Stimulated activated CD4-positive, alpha-beta T cell treated with anti-CD3 and anti-CD28 coated beads, Interleukin-1b, Interleukin-23, amount 100 ng/mL, for 24 hours (primary cell): ENCODE results near the gene ALPL.
"Not testable (repeated sequence)": the region's sequence is repeated elsewhere in the genome, so short reads cannot be mapped to it uniquely, and the experiment has no call there.

Source experiments
- DNase-seq, 4 experiments: peaks; one replicate each; pipeline ENCODE4 v3.0.0-alpha.2; 2020; ENCODE audit warnings: low read depth in 4 of 4, low spot score in 1 of 4

Gene ALPL

DNA sequence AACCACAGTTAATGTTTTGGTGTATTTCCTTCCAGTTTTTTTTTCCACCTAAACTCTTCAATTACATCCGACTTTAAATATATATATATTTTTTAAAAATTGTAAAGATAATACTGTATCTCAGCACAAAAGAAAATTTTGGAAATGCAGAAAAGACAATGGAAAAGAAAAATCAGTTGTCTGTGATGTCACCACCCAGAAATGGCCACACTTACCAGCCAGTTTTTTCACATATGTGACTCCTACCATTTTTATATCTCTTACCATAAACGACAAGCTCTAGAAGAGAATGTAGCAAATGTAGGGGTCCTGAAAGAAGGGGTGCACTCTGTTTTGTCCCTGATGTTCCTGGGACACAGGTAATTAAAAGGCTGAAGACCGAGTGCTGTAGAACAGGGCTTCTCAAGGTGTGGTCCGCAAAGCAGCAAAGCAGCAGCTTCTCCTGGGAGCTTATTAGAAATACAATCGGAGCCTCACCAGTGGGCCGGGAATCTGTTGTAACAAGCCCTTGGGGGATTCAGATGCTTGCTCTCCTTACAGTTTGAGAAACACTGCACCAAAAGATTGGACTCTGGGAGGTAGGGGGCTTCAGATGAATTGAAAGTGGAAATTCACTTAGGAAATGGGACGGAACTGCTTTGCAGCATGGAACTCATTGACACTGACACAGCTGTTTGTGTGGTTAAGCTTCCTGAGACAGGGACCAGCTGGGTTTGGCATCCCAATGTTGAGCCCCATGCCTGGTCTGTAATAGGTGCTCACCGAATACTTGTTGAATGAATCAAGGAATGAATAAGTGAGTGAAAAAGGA, 44.1 kb downstream of the ALPL start:
- no peak for DNase-seq

DNA sequence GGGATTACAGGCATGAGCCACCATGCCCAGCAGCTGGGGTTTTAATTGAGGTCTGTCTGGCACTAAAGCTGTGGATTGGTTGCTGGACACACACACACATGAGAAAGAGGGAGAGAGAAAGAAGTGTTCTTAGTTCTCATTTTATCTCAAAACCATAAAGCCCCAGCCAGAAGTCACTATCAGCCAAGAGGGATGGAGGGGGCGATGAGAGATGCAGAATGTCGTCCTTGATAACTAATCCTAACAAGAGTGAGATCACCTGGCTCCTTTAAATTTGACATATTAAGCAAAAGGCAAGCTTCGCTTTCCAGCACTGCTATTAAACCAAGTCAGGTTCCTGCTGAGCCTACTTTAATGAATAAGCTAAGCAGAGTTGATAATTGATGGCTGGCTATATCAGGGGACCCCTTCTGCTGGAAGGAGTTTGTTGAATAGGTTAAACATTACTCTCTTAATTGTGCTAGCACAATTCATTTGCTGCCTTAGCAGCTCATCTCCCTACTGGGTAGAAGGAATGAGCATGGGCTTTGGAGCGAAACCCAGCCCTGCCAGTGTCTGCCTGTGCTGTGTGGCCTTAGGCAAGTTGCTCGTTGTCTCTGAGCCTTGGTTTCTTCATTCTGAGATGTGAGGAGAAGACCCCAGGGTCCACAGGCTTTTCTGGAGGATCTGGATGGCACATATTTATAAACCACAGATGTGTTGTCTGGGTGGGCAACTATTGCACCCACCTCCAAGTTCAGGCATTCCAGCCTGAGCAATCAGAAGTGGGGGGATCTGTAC, 50.8 kb downstream of the ALPL start:
- no peak for DNase-seq

DNA sequence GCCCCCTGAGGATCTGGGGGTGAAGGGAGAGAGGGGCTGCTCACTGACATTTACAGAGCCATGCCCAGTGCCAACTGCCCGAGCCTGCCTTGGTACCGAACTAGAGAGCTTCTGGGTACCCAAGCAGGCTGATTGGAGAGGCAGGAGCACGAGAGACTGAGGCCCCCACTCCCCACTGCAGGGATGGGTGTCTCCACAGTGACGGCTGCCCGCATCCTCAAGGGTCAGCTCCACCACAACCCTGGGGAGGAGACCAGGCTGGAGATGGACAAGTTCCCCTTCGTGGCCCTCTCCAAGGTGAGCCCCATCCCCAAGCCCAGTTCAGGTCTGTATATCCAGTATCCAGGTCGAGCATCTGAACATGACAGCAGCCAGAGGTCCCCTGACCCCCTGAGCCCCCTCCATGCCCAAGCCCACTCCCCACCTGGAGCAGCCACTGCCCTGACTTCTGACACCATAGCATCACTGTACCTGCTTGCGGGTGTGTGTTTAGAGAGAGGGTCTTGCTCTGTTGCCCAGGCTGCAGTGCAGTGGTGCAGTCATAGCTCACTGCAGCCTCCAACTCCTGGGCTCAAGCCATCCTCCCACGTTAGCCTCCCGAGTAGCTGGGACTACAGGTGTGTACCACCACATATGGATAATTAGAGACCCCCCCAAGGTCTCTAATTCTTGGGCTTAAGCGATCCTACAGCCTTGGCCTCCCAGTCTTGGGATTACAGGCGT, 51.9 kb downstream of the ALPL start:
- no peak for DNase-seq

DNA sequence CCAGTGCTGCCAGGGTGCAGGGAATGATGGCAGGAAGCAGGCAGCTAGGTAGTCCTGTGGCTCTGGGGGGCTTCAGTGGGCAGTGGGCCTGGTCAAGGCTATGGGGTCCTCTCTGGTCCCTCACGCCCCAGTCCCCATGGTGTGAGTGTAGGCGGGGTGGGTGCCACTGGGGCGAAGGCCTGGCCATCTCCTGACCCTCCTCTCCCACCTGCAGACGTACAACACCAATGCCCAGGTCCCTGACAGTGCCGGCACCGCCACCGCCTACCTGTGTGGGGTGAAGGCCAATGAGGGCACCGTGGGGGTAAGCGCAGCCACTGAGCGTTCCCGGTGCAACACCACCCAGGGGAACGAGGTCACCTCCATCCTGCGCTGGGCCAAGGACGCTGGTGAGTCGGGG, 53.7 kb downstream of the ALPL start:
- DNase-seq, result no peak

DNA sequence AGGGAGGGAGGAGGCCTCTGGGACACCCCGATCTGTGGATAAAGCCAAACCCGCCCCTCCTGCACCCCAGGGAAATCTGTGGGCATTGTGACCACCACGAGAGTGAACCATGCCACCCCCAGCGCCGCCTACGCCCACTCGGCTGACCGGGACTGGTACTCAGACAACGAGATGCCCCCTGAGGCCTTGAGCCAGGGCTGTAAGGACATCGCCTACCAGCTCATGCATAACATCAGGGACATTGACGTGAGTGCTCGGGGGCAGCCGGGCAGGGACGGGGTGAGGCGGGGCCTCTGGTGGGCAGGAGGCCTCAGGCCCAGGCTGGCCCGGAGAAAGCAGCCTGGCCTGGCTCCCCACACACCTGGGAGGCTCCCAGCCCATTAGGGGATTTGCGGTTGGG, 54.7 kb downstream of the ALPL start:
- DNase-seq, result no peak

GRCh38 chr1:21564521-21565095, 55.4 kb downstream of the ALPL start:
- no peak for DNase-seq

- no peak for DNase-seq
Measured at GRCh38 chr1:21565285-21565684, 56.1 kb downstream of the ALPL start.

DNA sequence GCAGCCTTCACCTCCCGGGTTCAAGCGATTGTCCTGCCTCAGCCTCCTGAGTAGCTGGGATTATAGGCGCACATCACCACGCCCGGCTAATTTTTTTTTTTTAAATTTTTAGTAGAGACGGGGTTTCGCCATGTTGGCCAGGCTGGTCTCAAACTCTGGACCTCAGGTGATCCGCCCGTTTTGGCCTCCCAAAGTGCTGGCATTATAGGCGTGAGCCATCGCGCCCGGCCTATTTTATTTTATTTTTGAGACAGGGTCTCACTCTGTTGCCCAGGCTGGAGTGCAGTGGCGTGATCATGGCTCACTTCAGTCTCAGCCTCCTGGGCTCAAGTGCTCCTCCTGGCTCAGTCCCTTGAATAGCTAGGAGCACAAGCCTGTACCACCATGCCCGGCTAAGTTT, 57.1 kb downstream of the ALPL start:
- not testable (repeated sequence) for DNase-seq

- DNase-seq, result no peak
Measured at GRCh38 chr1:21567241-21568005, 58.2 kb downstream of the ALPL start.

- no peak for DNase-seq
Measured at GRCh38 chr1:21568006-21568746, 59.0 kb downstream of the ALPL start.

GRCh38 chr1:21568809-21569385, 59.7 kb downstream of the ALPL start:
- no peak for DNase-seq

DNA sequence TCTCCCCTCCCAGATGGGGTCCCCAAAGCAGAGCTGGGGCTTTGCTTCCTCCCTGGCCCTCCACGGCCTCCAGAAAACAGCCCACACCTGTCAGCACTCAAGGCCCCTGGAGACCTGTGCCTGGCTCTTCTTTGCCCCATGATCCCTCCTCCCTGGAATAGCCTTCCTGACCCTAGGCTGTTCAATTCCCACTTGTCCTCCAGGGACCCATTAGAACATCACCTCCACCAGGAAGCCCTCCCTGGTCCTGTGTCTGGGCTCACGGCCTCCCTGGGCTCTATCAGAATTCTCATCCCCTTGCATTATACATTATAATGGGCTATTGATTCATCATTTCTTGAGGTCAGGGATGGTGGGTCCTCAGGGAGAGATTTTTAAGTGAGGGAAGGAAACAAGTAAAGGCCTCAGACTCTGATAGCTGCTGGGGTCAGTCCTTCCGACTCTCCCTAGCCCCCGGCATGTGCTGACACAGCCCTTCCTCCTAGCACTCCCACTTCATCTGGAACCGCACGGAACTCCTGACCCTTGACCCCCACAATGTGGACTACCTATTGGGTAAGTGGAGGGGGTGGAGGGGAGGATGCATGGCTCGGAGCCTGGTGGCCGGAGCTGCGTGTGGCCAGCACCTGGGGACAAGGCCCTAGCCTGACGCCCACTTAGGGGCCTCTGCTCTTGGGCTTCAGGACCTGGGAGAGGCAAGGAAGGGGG, 60.8 kb downstream of the ALPL start:
- no peak for DNase-seq

DNA sequence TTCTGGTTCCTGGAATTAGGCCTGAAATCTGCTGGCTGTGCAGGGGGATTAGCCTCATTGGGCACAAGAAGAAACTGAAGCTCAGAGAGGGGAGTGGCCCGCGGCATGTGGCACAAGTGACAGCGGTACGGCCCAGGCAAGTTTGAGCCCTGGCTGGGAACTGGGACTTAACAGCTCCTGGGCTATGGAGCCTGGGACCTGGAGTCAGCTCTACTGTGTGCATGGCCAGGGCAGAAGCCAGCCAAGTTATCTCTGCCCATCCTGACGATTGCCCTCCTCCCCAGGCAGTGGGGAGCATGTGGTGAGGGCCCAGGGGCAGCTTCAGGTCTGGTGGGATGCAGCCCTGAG, 61.3 kb downstream of the ALPL start:
- no peak for DNase-seq

- DNase-seq, result no peak
Measured at GRCh38 chr1:21570885-21571284, 61.7 kb downstream of the ALPL start.

DNA sequence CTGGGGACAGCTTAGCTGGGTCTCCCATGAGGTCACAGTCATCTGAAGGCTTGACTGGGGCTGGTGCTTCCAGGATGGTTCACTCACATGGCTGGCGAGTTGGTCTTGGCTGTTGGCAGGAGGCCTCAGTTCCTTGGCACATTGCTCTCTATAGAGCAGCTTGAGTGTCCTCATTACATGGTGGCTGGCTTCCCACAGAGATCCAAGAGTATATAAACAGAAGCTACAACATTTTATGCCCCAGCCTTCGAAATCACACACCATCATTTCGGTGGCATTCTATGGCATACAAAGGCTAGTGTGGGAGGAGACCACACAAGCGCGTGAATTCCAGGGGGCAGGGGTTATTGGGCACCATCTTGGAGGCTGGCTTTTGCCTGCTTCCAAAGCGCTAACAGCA, 63.0 kb downstream of the ALPL start:
- no peak for DNase-seq

DNA sequence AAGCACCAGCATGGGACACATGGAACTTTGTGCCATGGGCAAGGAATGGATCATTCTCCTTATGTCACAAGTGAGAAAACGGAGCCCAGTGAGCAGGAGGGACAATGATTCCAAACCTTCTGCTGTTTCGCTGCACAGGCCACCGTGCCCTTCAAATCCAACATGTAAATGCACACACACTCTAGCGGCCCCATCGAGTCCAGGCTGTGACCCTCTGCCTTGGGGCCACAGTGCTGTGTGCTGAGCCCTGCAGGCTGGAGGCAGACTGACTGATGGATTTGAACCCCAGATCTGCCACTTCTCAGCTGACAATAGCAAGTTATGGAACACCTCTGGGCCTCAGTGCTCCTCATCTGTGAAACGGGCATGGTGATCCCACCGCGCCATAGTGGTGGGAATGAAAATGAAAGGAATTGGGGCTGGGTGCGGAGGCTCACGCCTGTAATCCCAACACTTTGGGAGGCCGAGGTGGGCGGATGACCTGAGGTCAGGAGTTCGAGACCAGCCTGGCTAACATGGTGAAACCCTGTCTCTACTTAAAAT, 63.6 kb downstream of the ALPL start:
- DNase-seq, result no peak

DNA sequence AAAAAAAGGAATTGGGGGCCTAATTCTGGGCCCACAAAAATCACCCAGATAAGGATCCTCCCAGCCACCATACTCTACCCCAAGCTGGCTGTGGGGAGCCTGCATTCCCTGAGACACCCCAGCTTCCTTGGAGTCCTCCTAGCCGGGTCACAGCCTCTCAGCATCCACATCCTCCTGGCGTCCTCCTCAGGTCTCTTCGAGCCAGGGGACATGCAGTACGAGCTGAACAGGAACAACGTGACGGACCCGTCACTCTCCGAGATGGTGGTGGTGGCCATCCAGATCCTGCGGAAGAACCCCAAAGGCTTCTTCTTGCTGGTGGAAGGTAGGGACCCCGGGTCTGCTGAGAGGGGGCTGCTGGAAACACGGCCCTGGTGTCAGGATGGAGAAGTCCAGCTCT, 64.3 kb downstream of the ALPL start:
- DNase-seq, result no peak

DNA sequence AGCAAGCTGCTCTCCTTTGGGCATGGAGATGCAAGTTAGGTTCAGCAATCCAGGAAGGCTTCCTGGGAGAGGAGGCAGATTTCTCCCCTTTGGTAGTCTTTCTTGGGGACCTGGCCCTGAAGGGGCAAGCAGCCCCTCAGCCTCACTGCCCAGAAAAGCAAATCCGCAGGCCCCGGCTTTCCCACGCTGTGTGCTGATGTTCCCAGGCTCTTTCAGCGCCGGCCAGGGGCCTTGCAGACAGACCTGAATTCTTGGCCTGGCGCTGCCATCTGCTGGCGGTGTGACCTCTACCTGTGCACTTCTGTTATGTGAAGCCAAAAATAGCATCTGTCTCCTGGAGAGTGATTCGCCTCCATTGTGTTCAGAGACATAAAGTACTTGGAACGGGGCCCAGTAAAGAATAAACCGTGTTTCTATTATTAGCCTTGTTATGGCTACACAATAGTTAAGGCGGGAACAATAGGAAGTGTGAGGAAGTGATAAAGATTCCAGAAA, 64.8 kb downstream of the ALPL start:
- DNase-seq, result peak in 1 of 4 experiments; percentile 8
